A172 (cell line): ENCODE data around the gene INSRR. TPM values are rescaled to one million over a fixed set of nuclear protein-coding genes. Genes with fewer than 3 reads are reported as not detected.

Source experiments
- DNase-seq: peaks from one replicate; pipeline ENCODE4 v3.0.0-alpha.2; 2015; ENCODE audit warnings: low spot score
- total RNA-seq: library from RNA; depleted of rRNA; stranded (reverse); fragments of >200 nt; shearing (Covaris generic); gene quantifications from 2 replicates; pipeline ENCODE4 v1.2.3, GENCODE V29; 2014

INSRR gene
- total RNA-seq, 1 experiment from 2014 or later, result not detected

DNA sequence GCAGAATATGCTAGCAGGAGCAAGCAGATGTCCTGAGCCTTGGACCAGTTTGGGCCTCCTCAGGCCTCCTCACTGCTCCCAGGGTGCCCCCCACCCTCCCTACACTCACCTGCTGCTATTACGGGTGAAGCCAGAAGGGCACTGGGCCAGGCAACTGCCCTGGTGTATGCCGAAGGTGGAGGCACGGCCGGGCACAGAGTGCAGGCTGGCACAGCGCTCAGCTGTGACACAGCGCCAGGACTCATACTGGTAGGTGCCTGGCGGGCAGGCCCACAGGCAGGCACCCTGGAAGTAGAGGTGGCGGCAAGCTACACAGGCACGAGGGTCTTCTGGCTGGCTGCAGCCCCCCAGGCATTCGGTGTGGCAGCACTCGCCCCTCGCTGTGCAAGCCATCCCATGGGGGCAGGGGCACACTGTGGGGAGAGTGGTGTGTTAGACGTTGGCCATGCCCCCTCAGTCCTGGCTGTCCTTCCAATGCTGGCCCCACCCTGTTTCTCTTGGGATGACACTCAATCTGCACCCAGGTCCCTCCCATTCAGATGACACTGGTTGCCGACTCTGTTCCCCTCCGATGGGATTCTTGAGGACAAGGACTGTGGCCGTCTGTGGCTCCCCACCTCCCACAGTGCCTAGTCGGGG lies 7.0 kb downstream of the INSRR start:
- DNase-seq, result no peak

DNA sequence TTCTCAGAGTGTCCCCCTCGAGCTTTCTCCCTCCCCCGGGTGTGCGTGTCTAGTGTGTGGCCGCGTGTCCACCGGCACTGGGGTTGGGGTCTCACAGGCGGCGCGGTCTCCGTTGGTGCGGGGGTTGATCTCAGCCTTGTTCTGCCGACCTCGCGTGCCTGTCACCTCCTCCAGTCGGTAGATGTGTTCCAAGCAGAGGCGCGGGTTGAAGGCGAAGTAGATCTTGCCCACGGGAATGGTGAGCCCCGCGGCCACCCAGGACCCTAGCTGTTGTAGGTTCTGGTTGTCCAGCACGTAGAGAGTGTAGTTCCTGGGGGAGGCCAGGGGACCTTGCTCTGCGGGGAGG lies 9.8 kb downstream of the INSRR start:
- no peak for DNase-seq

- DNase-seq, result no peak
These were observed 10.3 kb downstream of the INSRR start for GRCh38 chr1:156848461-156849150.

GRCh38 chr1:156847591-156848460 lies 11.1 kb downstream of the INSRR start:
- no peak for DNase-seq

- DNase-seq, result no peak
These were observed 12.3 kb downstream of the INSRR start for GRCh38 chr1:156846643-156847042.

- DNase-seq, result no peak
These were observed 12.9 kb downstream of the INSRR start for GRCh38 chr1:156845953-156846545.

DNA sequence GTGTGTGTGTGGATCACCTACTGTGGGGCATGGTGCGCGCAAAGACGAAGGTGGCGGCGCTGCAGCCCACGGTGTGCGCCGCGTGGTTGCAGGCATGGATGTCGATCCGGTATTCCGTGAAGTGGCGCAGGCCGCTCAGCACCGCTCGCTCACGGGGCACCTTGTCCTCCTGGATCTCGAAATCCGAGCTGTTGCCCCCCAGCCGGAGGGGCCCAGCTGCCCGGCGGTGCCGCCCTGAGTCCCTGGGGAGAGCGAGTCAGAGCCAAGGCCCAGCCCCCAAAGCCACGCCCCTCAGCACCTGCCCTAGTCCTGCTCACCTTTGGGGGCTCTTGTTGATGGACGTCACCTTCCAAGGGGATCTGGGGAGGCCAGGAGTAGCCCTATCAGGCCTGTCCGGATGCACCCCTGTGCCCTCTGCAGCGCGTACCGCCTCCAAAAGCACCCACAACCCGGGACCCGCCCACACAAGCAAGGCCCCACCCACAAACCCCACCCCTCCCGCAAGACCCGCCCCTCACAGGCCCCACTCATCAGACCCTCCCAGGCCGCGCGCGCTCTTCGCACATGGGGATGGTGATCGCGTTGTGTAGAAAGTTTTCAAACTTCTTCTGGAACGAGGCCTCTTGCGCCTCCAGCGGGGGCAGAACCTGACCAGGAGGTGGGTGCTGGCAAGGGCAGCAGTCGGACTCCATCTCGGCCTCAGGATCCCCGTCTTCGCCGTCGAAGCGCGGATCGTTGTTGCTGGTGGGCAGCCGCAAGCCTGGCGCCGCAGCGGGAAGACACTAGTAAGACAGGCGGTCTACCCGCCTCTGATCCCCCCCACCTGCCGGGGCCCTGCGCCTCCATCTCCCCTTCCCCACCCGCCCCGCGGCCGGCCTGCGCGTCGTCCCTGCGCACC lies 13.6 kb downstream of the INSRR start:
- DNase-seq, result no peak

GRCh38 chr1:156844638-156845037 lies 14.3 kb downstream of the INSRR start:
- DNase-seq, result no peak

DNA sequence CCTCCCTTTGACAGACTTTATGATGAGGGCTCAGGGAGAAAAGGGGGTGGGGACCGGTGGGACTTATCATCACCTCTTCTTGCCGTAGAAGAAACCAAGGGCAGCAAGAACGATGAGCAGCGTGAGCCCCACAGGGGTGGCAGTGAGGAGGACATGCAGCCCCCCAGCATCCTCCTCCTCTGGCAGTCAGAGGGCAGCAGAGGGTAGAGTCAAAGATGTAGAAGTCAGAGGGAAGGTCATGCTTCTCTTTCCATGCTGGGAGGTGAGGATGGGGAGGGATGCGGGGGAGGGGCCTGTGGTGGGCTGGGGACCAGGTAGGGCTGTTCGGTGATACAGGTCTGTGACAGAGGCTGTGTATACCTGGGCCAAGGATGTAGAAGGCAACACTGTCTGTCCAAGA lies 14.8 kb downstream of the INSRR start:
- DNase-seq, result no peak

DNA sequence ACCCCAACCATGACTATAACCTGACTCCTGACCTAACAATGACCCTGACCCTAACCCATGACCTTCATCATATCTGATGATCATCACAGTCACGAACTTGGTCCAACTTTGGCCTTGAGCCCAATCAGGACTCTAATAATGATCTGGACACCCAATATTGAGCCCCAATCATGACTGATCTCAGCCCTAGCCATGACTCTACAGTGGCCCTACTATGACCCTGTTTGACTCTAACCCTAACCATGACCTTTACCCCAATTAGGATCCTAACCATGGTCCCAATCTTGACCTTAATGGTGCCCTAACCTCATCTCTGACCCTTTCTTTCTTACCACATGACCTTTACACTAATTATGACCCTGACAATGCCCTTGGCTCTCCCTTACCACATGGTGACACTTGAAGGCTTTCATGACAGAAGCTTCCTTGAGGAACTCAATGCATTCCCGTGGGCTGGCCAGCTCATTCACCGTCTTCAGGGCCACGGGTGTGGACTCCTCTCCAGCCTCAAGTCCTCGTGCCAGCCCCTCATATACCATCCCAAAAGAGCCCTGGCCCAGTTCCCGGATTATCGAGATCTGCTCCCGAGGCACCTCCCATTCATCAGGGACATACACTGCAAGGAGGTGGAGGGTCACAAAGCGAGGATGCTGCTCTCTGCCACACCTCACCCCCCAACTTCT lies 16.2 kb downstream of the INSRR start:
- DNase-seq, result no peak

- DNase-seq, result no peak
These were observed 17.5 kb downstream of the INSRR start for GRCh38 chr1:156841295-156841855.

DNA sequence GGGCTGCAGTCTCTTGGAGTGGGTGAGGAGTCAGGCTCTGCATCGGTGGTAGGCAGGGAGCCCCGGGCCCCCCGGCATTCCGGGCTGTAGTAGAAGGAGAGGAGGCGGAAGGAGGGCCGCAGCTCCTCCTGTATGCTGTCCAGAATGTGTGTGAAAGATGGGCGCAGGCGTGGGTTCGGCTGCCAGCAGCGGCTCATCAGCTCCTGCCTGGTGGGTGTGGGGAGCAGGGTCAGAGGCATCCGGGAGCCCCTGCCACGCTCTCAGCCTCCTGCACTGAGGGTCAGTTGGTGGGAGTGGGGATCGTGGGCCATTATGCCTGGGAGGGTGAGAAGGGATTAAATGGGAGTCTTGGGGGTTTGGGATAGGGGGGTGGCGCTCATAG lies 18.0 kb downstream of the INSRR start:
- DNase-seq, result no peak

GRCh38 chr1:156840186-156840897 lies 18.6 kb downstream of the INSRR start:
- DNase-seq, result no peak

GRCh38 chr1:156839426-156840109 lies 19.3 kb downstream of the INSRR start:
- no peak for DNase-seq

- no peak for DNase-seq
These were observed 19.9 kb downstream of the INSRR start for GRCh38 chr1:156838972-156839371.

DNA sequence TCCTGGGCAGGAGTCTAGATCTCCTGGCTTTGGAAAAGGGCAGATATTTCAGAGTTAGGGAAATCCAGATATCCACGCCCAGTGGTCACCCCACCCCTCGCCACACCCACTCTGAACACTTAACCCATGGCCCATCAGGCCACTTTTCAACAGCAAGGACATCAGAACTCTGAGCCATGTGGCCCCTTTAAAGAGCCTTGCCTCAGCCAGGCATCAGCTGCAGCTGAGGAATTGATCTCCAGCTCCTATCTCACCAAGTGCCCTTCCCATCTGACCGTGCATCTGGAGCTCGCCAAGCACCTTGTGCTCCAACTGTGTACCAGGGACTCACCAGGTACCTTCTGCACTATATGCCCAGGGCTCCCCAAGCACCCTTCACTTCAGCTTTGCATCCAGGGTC lies 22.0 kb downstream of the INSRR start:
- no peak for DNase-seq

DNA sequence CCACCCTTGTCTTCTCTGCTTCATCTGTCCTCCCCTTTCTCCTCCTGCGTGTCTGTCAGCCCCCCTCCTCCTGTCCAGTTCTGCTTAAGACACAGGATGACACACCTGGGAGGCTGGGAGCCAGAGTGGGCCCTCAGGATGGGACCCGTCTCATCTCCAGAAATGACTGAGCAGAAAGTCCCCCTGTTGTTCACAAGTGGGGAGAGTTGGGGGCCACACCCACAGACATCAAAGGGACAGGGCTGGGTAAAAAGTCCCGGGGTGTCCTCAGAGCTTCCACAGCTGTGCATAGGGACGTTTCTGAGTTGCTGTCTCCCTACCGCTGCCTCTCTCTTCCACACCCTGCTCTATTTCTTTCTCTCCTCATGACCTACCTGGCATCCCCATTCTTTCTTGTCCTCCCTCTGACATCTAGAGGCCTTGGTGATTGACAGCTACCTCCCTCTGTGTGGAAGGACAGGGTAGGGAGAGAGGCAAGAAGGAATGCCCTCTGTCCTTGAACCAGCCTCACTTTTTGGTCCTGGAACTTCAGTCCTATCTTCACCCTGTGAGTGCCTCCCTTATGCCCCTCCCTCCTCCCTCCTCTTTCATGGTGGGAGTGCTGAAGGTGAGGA lies 22.8 kb downstream of the INSRR start:
- no peak for DNase-seq

GRCh38 chr1:156834322-156834721 lies 24.6 kb downstream of the INSRR start:
- no peak for DNase-seq

DNA sequence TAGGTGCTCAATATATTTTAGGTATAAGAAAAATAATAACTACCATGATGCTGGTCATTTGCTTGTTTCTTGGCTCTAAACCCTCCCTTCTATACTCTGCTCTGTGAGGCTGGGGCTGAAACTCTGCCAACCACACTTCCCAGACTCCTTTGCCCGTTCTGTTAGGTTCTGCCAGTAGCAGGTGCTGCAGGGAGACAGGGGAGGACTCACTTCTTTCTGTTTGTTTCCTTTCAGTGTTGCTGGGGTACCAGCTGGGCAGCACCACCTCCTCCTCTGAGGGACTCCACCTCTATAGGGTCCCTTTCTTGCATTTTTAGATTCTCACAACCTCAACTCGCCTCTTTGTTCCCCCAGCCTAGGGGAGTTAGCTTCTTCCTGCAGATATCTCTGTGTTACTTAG lies 25.3 kb downstream of the INSRR start:
- DNase-seq, result no peak
